B cell (primary cell): Measurements from ENCODE around the gene DBNDD2. TPM values are rescaled to one million over a fixed set of nuclear protein-coding genes. Genes with fewer than 3 reads are reported as not detected.

Experiments
- ATAC-seq: fragments of 200-7000 bp; cut with Tn5 transposase; one replicate; pipeline ENCODE4 v1.10.0; 2021; ENCODE audit warnings: low read depth, mild to moderate bottlenecking, moderate number of reproducible peaks, moderate library complexity
- CTCF ChIA-PET: fragments of 350-600 bp; sonication (Branson Sonifier 250); formaldehyde crosslinking; loops from one replicate; lab custom pipeline; 2021; ENCODE audit warnings: antibody characterized with exemption, inconsistent platforms; lab: Charles Lee
- POLR2A ChIA-PET: fragments of 350-600 bp; sonication (Branson Sonifier 250); formaldehyde crosslinking; loops from one replicate; lab custom pipeline; 2021; ENCODE audit warnings: antibody characterized with exemption; lab: Charles Lee
- DNase-seq: peaks from one replicate; pipeline ENCODE4 v3.0.0; 2013
- H2AFZ ChIP-seq: 2 replicates; pipeline ENCODE4 v1.6.1; 2012; ENCODE audit warnings: mild to moderate bottlenecking, low read depth, low read length; ENCODE audit not compliant: insufficient read depth, poor library complexity, severe bottlenecking
- H3K27ac ChIP-seq, 2 donors: 1 replicate in 1 of 2; 2 replicates in 1 of 2; pipeline ENCODE4 v1.5.1; 2012 to 2013; ENCODE audit warnings: low read length in 2 of 2, mild to moderate bottlenecking in 2 of 2, moderate library complexity in 1 of 2
- H3K27me3 ChIP-seq, 4 experiments: fragments of 200-600 bp in 1 of 4; sonication (generic) in 1 of 4; replicated peaks in 1 of 4; 1 replicate in 2 of 4; 2 replicates in 2 of 4; pipeline versions ENCODE4 v1.6.1 to v1.7.0; 2013 to 2016; ENCODE audit warnings: low read length in 3 of 4, mild to moderate bottlenecking in 2 of 4, mixed read lengths in 1 of 4, moderate library complexity in 1 of 4; ENCODE audit not compliant: insufficient read depth in 4 of 4, control insufficient read depth in 3 of 4; ENCODE audit errors: control extremely low read depth in 1 of 4
- H3K36me3 ChIP-seq, 2 experiments: replicated peaks in 1 of 2; 1 replicate in 1 of 2; 2 replicates in 1 of 2; pipeline versions ENCODE4 v1.6.1 to v1.7.1; 2013; ENCODE audit warnings: low read length in 1 of 2; ENCODE audit not compliant: insufficient read depth in 2 of 2, control insufficient read depth in 1 of 2; ENCODE audit errors: control extremely low read depth in 1 of 2, extremely low read depth in 1 of 2
- H3K4me1 ChIP-seq, 2 donors: fragments of 200-600 bp in 1 of 2; sonication (generic) in 1 of 2; 1 replicate in 1 of 2; 2 replicates in 1 of 2; pipeline versions ENCODE4 v1.5.1 to v1.6.1; 2013 to 2017; ENCODE audit warnings: low read length in 2 of 2; ENCODE audit not compliant: control insufficient read depth in 2 of 2, insufficient read depth in 2 of 2
- H3K4me2 ChIP-seq: replicated peaks from 2 replicates; pipeline ENCODE3; 2012; ENCODE audit warnings: mild to moderate bottlenecking, low read depth, low read length; ENCODE audit not compliant: poor library complexity, severe bottlenecking
- H3K4me3 ChIP-seq, 5 experiments: fragments of 200-600 bp in 1 of 5; sonication (generic) in 1 of 5; 1 replicate in 3 of 5; 2 replicates in 2 of 5; pipeline versions ENCODE4 v1.5.1 to v1.7.0; 2011 to 2016; ENCODE audit warnings: low read length in 4 of 5, mild to moderate bottlenecking in 4 of 5, low read depth in 2 of 5, control low read depth in 1 of 5, moderate library complexity in 1 of 5; ENCODE audit not compliant: insufficient read depth in 1 of 5; ENCODE audit errors: control extremely low read depth in 1 of 5, extremely low read depth in 1 of 5
- H3K79me2 ChIP-seq: fragments of 200-600 bp; sonication (generic); one replicate; pipeline ENCODE4 v1.6.0; 2016; ENCODE audit warnings: low read length; ENCODE audit not compliant: control insufficient read depth, insufficient read depth
- H3K9ac ChIP-seq: fragments of 200-600 bp; sonication (generic); 2 replicates; pipeline ENCODE4 v1.6.1; 2017; ENCODE audit warnings: mild to moderate bottlenecking, low read length, moderate library complexity
- H3K9me3 ChIP-seq, 3 donors: one replicate each; pipeline versions ENCODE4 v1.6.1 to v1.7.1; 2013; ENCODE audit warnings: low read length in 2 of 3; ENCODE audit not compliant: control insufficient read depth in 2 of 3, insufficient read depth in 1 of 3; ENCODE audit errors: control extremely low read depth in 1 of 3
- H4K20me1 ChIP-seq: 2 replicates; pipeline ENCODE4 v1.6.0; 2012; ENCODE audit warnings: mild to moderate bottlenecking, low read length; ENCODE audit not compliant: insufficient read depth, control insufficient read depth, poor library complexity, severe bottlenecking
- H3K27ac Mint-ChIP-seq: one replicate; pipeline ENCODE4 v1.8.0; 2021; ENCODE audit warnings: mixed read lengths
- H3K27me3 Mint-ChIP-seq: one replicate; pipeline ENCODE4 v1.8.0; 2021; ENCODE audit warnings: mixed read lengths
- H3K4me1 Mint-ChIP-seq: one replicate; pipeline ENCODE4 v1.8.0; 2021; ENCODE audit warnings: mixed read lengths
- H3K4me3 Mint-ChIP-seq: one replicate; pipeline ENCODE4 v1.8.0; 2021; ENCODE audit warnings: mixed read lengths
- H3K9me3 Mint-ChIP-seq: one replicate; pipeline ENCODE4 v1.8.0; 2022; ENCODE audit warnings: mixed read lengths; ENCODE audit not compliant: insufficient read depth
- CTCF ChIP-seq: fragments of 200-600 bp; IDR thresholded peaks from one replicate; pipeline ENCODE4 v1.8.0; 2022; ENCODE audit warnings: antibody characterized with exemption, mild to moderate bottlenecking
- EZH2 ChIP-seq: IDR thresholded peaks from 2 replicates; pipeline ENCODE4 v1.6.1; 2012; ENCODE audit warnings: borderline replicate concordance, low read depth, mild to moderate bottlenecking, moderate library complexity, low read length; ENCODE audit not compliant: insufficient read depth, poor library complexity, severe bottlenecking
- WGBS: methylation state at CpG from one replicate; pipeline ENCODE4 v1.1.5; 2013; ENCODE audit warnings: missing lambda C conversion rate; ENCODE audit not compliant: insufficient coverage; 5-methylcytosine and 5-hydroxymethylcytosine counted together
- intact Hi-C: fragments of 100-400 bp; cut with micrococcal nuclease; formaldehyde crosslinking; loops from one replicate; pipeline ENCODE4 v1.10.0; 2022
- polyA plus RNA-seq: library from polyadenylated mRNA; depleted of rRNA; stranded (reverse); fragments of >200 nt; gene quantifications from 2 replicates; pipeline ENCODE4 v1.2.3, GENCODE V29; 2012
- total RNA-seq, 2 donors: library from RNA; stranded (reverse); fragments of 120-200 nt in 1 of 2; gene quantifications; 1 replicate in 1 of 2; 2 replicates in 1 of 2; pipeline versions ENCODE4 v1.2.3 to v1.2.4, GENCODE V29; 2013 to 2022

The DBNDD2 gene
- total and polyA plus RNA-seq, 2 donors (not counting 1 experiment from before 2014, with no cell fraction given) = 3.1 to 3.6 TPM

GRCh38 chr20:45433976-45434375, 25.9 kb downstream of the DBNDD2 start:
- no peak for TF ChIP-seq CTCF
- TF ChIP-seq EZH2 = no peak
- H3K36me3 ChIP-seq = no peaks in the 10 kb centered on the region
- no peak for ATAC-seq
- intact Hi-C loops = no loop called here
- no peak overlapping the region for H3K4me2 ChIP-seq
- H4K20me1 ChIP-seq = no peaks in the 10 kb centered on the region
- ChIA-PET POLR2A (interaction anchor here (0.7 to 1.3 kb wide), 2 partner anchors 456 to 947 kb away, joined by 3 to 4 read pairs; no protein-coding TSS in a partner anchor), CTCF (interaction anchor here (0.9 to 15.7 kb wide), 4 partner anchors 15 to 383 kb away, joined by 3 to 814 read pairs (median 50); partner anchors contain the start of genes PIGT, SYS1 and TP53TG5)
- peaks cover 33 to 39% of the 10 kb centered on the region in 2 donors for H3K4me1 ChIP-seq
- H3K9me3 ChIP-seq = peaks cover 0 to 4% (median 2%) of the 10 kb centered on the region in 3 donors
- no peak overlapping the region for H2AFZ ChIP-seq
- DNase-seq = no peak
- no peak overlapping the region for H3K9ac ChIP-seq
- H3K27ac ChIP-seq = no peak overlapping the region
- Mint-ChIP-seq H3K27ac (no peak overlapping the region), H3K4me3 (no peak overlapping the region), H3K27me3 (no peaks in the 10 kb centered on the region), H3K4me1 (peaks cover 36% of the 10 kb centered on the region), H3K9me3 (peaks cover 2% of the 10 kb centered on the region)
- no peaks in the 10 kb centered on the region for H3K79me2 ChIP-seq
- WGBS = no CpG with 5 or more reads among the region's 4 CpGs
- no peaks in the 10 kb centered on the region for H3K27me3 ChIP-seq
- H3K4me3 ChIP-seq = no peak overlapping the region
